Measurements from ENCODE around the gene FAM234A.

The FAM234A gene, protein sequence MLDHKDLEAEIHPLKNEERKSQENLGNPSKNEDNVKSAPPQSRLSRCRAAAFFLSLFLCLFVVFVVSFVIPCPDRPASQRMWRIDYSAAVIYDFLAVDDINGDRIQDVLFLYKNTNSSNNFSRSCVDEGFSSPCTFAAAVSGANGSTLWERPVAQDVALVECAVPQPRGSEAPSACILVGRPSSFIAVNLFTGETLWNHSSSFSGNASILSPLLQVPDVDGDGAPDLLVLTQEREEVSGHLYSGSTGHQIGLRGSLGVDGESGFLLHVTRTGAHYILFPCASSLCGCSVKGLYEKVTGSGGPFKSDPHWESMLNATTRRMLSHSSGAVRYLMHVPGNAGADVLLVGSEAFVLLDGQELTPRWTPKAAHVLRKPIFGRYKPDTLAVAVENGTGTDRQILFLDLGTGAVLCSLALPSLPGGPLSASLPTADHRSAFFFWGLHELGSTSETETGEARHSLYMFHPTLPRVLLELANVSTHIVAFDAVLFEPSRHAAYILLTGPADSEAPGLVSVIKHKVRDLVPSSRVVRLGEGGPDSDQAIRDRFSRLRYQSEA

DNA sequence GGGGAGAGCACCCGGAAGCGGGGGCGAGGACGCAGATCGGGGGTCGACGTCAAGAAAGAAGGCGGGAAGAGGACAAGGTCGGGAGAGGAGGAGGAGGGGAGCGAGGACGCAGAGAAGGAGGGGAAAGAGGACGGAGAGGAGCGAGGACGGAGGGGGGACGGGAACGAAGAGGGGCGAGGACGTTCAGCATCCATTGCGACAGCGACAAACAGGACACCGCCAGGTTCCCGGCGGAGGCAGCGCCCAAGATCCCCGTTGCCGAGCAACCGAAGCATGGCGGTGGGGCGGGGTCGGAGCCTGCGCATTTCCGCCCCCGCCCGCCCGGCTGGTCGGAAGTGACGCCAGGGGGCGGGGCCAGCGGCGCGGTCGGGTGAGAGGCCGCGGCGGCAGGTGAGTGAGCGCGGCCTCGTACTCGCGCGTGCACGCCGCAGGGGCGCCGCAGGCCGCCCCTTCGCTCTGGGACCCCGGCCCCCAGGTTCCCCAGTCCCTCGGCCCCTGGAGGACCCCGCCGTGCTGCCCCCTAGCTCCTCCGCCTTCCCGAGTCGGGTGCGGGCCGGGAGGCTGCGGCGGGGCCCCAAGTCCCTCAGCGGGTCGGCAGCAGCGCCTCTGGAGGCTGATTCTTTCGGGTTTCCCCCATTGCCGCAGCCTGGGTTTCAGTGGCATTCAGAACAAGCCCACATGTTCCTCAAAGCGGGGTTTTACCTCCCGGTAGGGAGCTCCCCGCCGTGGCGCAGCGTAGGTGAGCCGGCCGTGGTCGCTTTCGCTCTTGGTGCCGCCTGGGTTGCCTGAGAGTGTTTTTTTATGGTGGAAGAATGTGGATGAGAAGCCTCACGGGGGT, at the start of gene FAM234A:
Gene FAM234A (plus strand): TSS at position 354 of the 838 bp plus-strand sequence. CDS start 19,593 bp downstream, outside the sequence.
- no peaks in the 10 kb centered on the region for H3K27me3 ChIP-seq (ENCODE audit: control insufficient read depth, insufficient read depth, low read length)
- H3K4me3 ChIP-seq (ENCODE audit: low read depth, low read length): peak within 1 kb of the TSS; percentile 96
- peak within 1 kb of the TSS; percentile 87 for H3K9ac ChIP-seq (ENCODE audit: low read depth, low read length)
- H3K4me1 ChIP-seq (ENCODE audit: control insufficient read depth, insufficient read depth, low read length): no peaks in the 10 kb centered on the region
- peak within 1 kb of the TSS; percentile 98 for H3K27ac ChIP-seq (ENCODE audit: low read depth, low read length)
- H3K9me3 ChIP-seq (ENCODE audit: control insufficient read depth, insufficient read depth, low read length): no peaks in the 10 kb centered on the region
- H3K36me3 ChIP-seq (ENCODE audit: control insufficient read depth, insufficient read depth, low read length): no peaks in the 10 kb centered on the region

DNA sequence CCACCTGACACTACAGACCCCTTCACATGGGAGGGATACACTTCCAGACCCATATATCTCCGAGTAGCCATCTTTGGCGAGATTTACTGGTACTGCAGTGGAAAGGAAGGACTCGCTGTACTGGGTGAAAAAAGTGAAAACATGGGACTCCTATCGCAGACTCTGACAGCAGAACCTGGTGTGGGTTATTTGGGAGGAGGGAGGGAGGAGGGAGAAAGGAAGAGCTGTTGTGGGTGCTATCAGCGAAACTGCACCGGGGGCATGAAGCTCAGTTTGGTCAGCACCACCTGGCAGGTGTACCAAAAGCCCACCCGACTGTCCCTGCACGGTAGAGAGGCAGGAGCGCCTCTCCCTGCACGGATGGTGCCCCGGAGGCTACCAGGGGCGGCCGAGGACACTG, 49.4 kb upstream of the FAM234A start:
- Histone ChIP-seq H3K36me3 (ENCODE audit: control insufficient read depth, insufficient read depth, low read length) (peaks cover 43% of the 10 kb centered on the region), H3K9me3 (ENCODE audit: control insufficient read depth, insufficient read depth, low read length) (no peaks in the 10 kb centered on the region), H3K27ac (ENCODE audit: low read depth, low read length) (no peak overlapping the region), H3K4me3 (ENCODE audit: low read depth, low read length) (no peak overlapping the region), H3K4me1 (ENCODE audit: control insufficient read depth, insufficient read depth, low read length) (no peaks in the 10 kb centered on the region), H3K9ac (ENCODE audit: low read depth, low read length) (no peak overlapping the region), H3K27me3 (ENCODE audit: control insufficient read depth, insufficient read depth, low read length) (peaks cover 10% of the 10 kb centered on the region)

DNA sequence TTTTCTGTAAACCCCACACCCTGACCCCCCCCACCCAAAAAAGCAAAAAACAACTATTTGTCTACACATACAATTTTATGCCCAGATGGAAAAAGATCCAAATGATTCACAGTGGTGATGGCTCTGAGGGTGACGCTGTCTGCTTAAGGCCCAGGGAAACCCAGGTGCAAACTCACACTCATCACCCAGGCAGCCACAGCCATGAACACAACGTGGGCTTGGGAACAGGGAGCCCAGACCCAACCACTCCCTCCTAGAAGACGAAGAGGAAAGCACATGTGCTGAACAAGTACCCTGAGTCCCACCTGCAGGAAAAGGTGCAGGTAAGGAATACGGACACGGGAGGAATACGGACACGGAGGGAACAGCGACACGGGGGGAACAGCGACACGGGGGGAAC, 48.9 kb upstream of the FAM234A start:
- Histone ChIP-seq H3K9me3 (ENCODE audit: control insufficient read depth, insufficient read depth, low read length) (no peaks in the 10 kb centered on the region), H3K4me3 (ENCODE audit: low read depth, low read length) (no peak overlapping the region), H3K36me3 (ENCODE audit: control insufficient read depth, insufficient read depth, low read length) (peaks cover 48% of the 10 kb centered on the region), H3K9ac (ENCODE audit: low read depth, low read length) (no peak overlapping the region), H3K27me3 (ENCODE audit: control insufficient read depth, insufficient read depth, low read length) (peaks cover 6% of the 10 kb centered on the region), H3K27ac (ENCODE audit: low read depth, low read length) (no peak overlapping the region), H3K4me1 (ENCODE audit: control insufficient read depth, insufficient read depth, low read length) (no peaks in the 10 kb centered on the region)

DNA sequence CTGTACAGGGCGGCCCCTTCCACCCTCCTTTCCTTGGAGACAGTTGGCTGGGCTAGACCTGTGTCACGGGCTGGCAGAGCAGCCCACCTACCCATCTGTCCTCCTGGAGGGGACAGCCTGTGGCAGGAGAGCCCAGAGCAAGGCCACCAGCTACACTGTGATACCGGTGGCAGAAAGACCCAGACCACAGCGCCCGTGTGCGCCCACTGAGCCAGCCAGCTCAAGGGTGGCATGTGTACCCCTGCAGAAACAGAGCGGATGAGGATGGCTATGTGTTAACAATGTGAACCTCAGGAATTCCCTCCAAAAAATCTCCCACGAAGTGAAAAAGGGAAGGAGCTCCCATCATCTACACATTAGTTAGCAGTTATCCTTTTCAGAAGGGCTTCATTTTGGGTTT, 47.3 kb upstream of the FAM234A start:
- H3K9me3 ChIP-seq (ENCODE audit: control insufficient read depth, insufficient read depth, low read length): no peaks in the 10 kb centered on the region
- no peaks in the 10 kb centered on the region for H3K27me3 ChIP-seq (ENCODE audit: control insufficient read depth, insufficient read depth, low read length)
- no peak overlapping the region for H3K4me3 ChIP-seq (ENCODE audit: low read depth, low read length)
- H3K36me3 ChIP-seq (ENCODE audit: control insufficient read depth, insufficient read depth, low read length): peaks cover 64% of the 10 kb centered on the region
- no peak overlapping the region for H3K9ac ChIP-seq (ENCODE audit: low read depth, low read length)
- no peak overlapping the region for H3K27ac ChIP-seq (ENCODE audit: low read depth, low read length)
- no peaks in the 10 kb centered on the region for H3K4me1 ChIP-seq (ENCODE audit: control insufficient read depth, insufficient read depth, low read length)

DNA sequence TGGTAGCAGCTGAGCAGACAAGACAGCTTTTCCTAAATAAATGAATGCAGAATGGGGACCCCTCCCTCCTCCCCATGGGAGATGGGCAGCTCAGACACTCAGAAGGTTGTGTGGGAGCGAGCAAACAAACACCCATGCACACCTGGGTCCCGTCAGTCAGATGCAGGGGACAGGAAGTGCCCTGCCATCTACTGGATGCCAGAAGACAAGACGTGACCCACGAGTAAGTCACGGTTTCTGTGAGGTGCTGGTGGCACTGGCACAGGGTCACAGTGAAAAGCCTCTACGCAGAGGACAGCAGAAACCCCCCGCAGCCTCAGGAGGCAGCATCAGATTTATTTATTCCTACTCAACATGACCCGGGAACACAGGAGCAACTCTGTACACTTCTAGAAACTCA, 45.9 kb upstream of the FAM234A start:
- Histone ChIP-seq H3K27ac (ENCODE audit: low read depth, low read length) (no peak overlapping the region), H3K4me1 (ENCODE audit: control insufficient read depth, insufficient read depth, low read length) (no peaks in the 10 kb centered on the region), H3K9ac (ENCODE audit: low read depth, low read length) (no peak overlapping the region), H3K36me3 (ENCODE audit: control insufficient read depth, insufficient read depth, low read length) (peaks cover 77% of the 10 kb centered on the region), H3K9me3 (ENCODE audit: control insufficient read depth, insufficient read depth, low read length) (no peaks in the 10 kb centered on the region), H3K4me3 (ENCODE audit: low read depth, low read length) (no peak overlapping the region), H3K27me3 (ENCODE audit: control insufficient read depth, insufficient read depth, low read length) (no peaks in the 10 kb centered on the region)

DNA sequence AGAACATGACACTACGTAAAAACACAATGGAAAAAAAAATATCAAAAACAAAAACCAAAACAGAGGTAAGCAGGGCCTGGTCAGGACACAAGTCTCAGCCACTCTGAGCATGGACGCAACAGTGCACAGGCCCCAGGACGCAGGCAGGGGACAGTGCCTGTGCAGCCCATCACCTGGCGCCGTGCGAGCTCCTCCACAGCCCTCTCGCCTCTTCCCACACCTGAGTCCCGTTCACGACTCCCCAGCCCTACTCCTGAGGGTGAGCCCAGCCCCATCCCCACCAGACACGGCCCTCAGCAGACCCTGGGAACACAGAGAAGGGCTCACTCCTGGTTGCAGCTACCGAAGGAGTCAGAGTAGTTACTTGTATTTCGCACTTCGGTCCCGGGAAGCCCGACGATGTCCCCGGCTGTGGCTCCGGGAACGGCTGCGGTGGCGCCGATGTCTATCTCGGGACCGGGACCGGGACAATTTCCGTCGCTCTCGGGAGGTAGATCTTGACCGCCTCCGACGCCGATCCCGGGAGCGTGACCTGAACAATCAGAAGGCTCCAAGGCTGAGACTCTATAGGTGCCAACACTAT, 44.9 kb upstream of the FAM234A start:
- no peak overlapping the region for H3K9ac ChIP-seq (ENCODE audit: low read depth, low read length)
- no peaks in the 10 kb centered on the region for H3K9me3 ChIP-seq (ENCODE audit: control insufficient read depth, insufficient read depth, low read length)
- peaks cover 82% of the 10 kb centered on the region for H3K36me3 ChIP-seq (ENCODE audit: control insufficient read depth, insufficient read depth, low read length)
- no peak overlapping the region for H3K27ac ChIP-seq (ENCODE audit: low read depth, low read length)
- H3K4me1 ChIP-seq (ENCODE audit: control insufficient read depth, insufficient read depth, low read length): no peaks in the 10 kb centered on the region
- no peak overlapping the region for H3K4me3 ChIP-seq (ENCODE audit: low read depth, low read length)
- H3K27me3 ChIP-seq (ENCODE audit: control insufficient read depth, insufficient read depth, low read length): no peaks in the 10 kb centered on the region

DNA sequence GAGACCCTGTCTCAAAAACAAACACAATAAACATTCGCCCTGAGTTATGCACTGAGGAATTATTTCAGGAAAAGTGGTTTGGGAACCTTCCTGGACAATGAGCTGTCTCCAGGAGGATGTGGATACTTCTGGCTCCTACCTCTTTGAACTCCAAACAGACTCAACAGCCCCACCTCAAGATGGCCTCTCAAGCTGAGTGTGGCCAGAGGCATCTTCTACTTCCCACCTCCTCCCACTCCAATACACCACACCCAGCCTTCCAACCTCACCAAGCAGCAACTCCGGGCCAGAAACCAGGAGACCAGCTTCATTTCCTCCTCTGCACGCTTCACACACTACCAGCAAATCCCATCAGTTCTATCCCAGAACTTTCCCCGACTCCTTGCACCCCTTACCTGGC, 42.8 kb upstream of the FAM234A start:
- no peak overlapping the region for H3K27ac ChIP-seq (ENCODE audit: low read depth, low read length)

DNA sequence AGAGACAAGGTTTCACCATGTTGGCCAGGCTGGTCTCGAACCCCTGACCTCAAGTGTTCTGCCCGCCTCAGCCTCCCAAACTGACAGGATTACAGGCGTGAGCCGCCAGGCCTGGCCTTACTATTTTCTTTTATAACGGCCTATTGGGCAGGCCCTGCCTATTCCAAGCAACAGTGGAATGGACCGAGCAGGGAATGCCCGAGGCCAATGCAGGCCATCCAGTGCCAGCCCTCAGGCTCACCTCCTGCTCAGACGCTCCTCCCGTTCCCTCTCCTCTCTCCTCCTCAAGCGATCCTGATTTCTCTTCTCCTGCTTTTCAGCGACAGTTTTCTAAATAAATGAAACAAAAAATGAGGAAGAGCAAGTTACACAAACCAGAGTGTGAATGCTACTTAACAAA, 41.9 kb upstream of the FAM234A start:
- Histone ChIP-seq H3K9me3 (ENCODE audit: control insufficient read depth, insufficient read depth, low read length) (no peaks in the 10 kb centered on the region), H3K36me3 (ENCODE audit: control insufficient read depth, insufficient read depth, low read length) (peaks cover 98% of the 10 kb centered on the region), H3K27me3 (ENCODE audit: control insufficient read depth, insufficient read depth, low read length) (no peaks in the 10 kb centered on the region), H3K27ac (ENCODE audit: low read depth, low read length) (no peak overlapping the region), H3K4me3 (ENCODE audit: low read depth, low read length) (no peak overlapping the region), H3K9ac (ENCODE audit: low read depth, low read length) (no peak overlapping the region), H3K4me1 (ENCODE audit: control insufficient read depth, insufficient read depth, low read length) (no peaks in the 10 kb centered on the region)

More for the DNA sequence above, 42.8 kb upstream of the FAM234A start:
- Histone ChIP-seq H3K36me3 (ENCODE audit: control insufficient read depth, insufficient read depth, low read length) (peaks cover 96% of the 10 kb centered on the region), H3K4me1 (ENCODE audit: control insufficient read depth, insufficient read depth, low read length) (no peaks in the 10 kb centered on the region), H3K4me3 (ENCODE audit: low read depth, low read length) (no peak overlapping the region), H3K9ac (ENCODE audit: low read depth, low read length) (no peak overlapping the region), H3K27me3 (ENCODE audit: control insufficient read depth, insufficient read depth, low read length) (no peaks in the 10 kb centered on the region), H3K9me3 (ENCODE audit: control insufficient read depth, insufficient read depth, low read length) (no peaks in the 10 kb centered on the region)

DNA sequence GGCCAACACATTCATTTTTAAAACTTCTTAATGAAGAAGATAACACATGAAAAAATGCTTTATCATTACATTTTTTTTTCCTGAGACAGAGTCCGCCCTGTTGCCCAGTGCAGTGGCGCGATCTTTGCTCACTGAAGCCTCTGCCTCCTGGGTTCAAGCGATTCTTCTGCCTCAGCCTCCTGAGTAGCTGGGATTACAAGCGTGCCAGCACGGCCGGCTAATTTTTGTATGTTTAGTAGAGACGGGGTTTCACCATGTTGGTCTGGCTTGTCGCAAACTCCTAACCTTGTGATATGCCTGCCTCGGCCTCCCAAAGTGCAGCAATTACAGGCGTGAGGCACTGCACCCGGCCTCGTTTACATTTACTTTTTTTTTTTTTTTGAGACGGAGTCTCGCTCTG, 41.2 kb upstream of the FAM234A start:
- Histone ChIP-seq H3K4me3 (ENCODE audit: low read depth, low read length) (no peak overlapping the region), H3K36me3 (ENCODE audit: control insufficient read depth, insufficient read depth, low read length) (peaks cover 98% of the 10 kb centered on the region), H3K27ac (ENCODE audit: low read depth, low read length) (no peak overlapping the region), H3K4me1 (ENCODE audit: control insufficient read depth, insufficient read depth, low read length) (no peaks in the 10 kb centered on the region), H3K9me3 (ENCODE audit: control insufficient read depth, insufficient read depth, low read length) (no peaks in the 10 kb centered on the region), H3K9ac (ENCODE audit: low read depth, low read length) (no peak overlapping the region), H3K27me3 (ENCODE audit: control insufficient read depth, insufficient read depth, low read length) (no peaks in the 10 kb centered on the region)

DNA sequence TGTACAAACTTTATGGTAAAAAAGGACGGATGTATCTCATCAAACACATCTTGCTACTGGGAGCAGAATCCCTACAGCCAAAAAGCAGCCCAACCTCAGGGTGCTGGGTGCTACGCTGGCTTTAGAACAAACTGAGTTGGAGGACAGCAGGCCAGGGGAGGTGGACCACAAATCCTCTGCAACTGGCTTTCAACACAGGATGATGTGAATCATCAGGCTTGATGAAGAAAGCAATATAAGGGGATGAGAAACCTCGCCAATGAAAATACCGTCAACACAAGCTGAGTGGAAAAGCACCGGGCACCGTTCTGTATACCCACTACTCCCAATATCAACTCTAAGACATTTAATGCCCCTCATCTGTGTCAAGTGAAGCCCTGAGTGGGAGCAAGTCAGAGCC, 40.1 kb upstream of the FAM234A start:
- no peak overlapping the region for H3K27ac ChIP-seq (ENCODE audit: low read depth, low read length)
- H3K36me3 ChIP-seq (ENCODE audit: control insufficient read depth, insufficient read depth, low read length): peaks cover 98% of the 10 kb centered on the region
- H3K9ac ChIP-seq (ENCODE audit: low read depth, low read length): no peak overlapping the region
- no peak overlapping the region for H3K4me3 ChIP-seq (ENCODE audit: low read depth, low read length)
- no peaks in the 10 kb centered on the region for H3K4me1 ChIP-seq (ENCODE audit: control insufficient read depth, insufficient read depth, low read length)
- H3K27me3 ChIP-seq (ENCODE audit: control insufficient read depth, insufficient read depth, low read length): no peaks in the 10 kb centered on the region
- H3K9me3 ChIP-seq (ENCODE audit: control insufficient read depth, insufficient read depth, low read length): no peaks in the 10 kb centered on the region
